ENCODE measurements around the gene TNIK. TPM values are rescaled to one million over a fixed set of nuclear protein-coding genes. Genes with fewer than 3 reads are reported as not detected.
"Not testable (repeated sequence)": the region's sequence is repeated elsewhere in the genome, so short reads cannot be mapped to it uniquely, and the experiment has no call there.

TNIK gene
- total RNA-seq, 1 donor from 2014 or later, result 2.5 TPM

DNA sequence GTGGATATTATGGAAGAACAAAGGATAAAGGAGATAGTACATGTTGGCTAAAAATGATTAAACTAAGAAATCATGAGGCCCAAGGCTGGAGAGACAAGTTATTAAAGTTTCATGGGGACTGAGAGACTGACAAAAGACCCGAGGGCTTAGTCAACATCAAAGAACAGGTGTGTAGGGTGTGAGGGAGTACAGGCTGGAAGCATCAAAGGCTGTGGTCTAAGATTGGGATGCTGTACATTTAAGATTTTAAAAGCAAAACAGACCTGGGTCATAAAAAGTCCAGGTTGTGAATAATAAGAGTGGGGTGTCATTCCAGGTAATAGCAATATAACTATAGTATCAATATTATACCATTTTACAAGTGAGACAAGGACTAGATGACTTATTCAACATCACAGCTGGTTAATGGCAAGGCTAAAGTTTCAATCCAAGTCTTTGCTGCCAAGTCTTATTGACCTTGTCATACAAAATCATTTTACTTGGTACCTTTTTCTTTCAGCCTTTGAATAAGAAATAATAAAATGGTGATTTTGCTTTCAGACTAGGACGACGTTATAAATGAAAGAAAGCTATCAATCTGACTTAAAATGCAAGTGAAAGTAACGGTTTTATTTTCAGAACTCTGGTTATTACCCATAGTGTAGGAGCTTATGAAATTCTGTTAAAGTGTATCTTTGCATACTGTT, 211.6 kb downstream of the TNIK start:
- CTCF ChIA-PET, result no interaction called here

DNA sequence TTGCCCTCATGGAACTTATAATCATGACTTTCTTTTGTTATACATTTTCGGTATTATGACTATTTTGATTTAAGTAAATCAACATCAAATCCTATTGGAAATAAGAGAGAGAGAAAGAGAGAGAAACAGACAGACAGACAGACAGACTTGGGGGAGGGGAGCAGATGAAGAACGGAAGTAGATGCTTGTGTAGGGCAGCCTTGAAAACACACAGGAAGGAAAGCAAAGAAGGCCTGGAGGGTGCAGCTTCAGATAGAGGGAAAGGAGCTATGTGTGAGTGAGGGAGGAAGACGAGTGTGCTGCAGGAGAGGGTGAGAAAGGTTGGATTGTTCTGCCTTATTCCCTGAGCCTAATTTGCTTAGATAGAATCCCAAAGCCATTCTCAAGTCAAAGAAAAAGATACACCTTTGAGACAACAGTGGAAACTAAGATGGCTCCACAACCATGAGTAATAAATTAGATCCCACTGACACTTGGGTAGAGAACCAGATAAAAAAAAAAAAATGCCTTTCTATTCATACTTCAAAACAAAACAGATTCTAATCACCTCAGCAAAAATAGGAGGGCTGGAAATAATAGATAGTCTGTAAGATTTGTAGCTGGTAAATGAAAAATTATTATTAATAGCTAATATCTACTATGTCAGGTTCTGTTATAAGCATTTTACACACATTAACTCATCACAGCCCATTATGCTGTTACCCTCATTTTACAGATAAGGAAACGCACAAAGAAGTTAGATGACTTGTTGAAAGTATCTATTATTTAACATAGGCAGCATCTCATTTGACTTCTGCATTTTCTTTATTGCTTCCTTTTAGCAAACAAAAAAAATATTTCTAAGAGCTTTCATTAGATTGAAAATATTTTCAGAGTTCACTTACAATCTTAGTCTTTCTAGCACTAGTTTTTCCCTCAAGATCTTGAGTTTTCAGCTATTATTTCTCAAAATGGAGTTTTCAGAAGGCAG, 214.1 kb downstream of the TNIK start:
- H3K36me3 Mint-ChIP-seq (ENCODE audit: low read depth), result no peaks in the 10 kb centered on the region
- peaks cover 4% of the 10 kb centered on the region for H3K4me1 Mint-ChIP-seq
- TF ChIP-seq, protein P1, sequence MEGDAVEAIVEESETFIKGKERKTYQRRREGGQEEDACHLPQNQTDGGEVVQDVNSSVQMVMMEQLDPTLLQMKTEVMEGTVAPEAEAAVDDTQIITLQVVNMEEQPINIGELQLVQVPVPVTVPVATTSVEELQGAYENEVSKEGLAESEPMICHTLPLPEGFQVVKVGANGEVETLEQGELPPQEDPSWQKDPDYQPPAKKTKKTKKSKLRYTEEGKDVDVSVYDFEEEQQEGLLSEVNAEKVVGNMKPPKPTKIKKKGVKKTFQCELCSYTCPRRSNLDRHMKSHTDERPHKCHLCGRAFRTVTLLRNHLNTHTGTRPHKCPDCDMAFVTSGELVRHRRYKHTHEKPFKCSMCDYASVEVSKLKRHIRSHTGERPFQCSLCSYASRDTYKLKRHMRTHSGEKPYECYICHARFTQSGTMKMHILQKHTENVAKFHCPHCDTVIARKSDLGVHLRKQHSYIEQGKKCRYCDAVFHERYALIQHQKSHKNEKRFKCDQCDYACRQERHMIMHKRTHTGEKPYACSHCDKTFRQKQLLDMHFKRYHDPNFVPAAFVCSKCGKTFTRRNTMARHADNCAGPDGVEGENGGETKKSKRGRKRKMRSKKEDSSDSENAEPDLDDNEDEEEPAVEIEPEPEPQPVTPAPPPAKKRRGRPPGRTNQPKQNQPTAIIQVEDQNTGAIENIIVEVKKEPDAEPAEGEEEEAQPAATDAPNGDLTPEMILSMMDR (IDR thresholded peaks at IDR 0.05), result no peak
- intact Hi-C loops (cut with micrococcal nuclease), result no loop called here
- no peak overlapping the region for H3K27ac Mint-ChIP-seq
- peaks cover 2% of the 10 kb centered on the region for H3K9me3 Mint-ChIP-seq
- ChIA-PET CTCF (no interaction called here), POLR2A (no interaction called here)
- no peak overlapping the region for H3K4me3 Mint-ChIP-seq
- no peak for ATAC-seq (ENCODE audit: low read depth)
- no peak for DNase-seq
- no peaks in the 10 kb centered on the region for H3K27me3 Mint-ChIP-seq

More for the DNA sequence above, 211.6 kb downstream of the TNIK start:
- H3K27ac Mint-ChIP-seq, result no peak overlapping the region
- ATAC-seq (ENCODE audit: low read depth) (no peak), DNase-seq (no peak)
- no peaks in the 10 kb centered on the region for H3K36me3 Mint-ChIP-seq (ENCODE audit: low read depth)
- H3K4me1 Mint-ChIP-seq, result peaks cover 4% of the 10 kb centered on the region
- TF ChIP-seq, protein P1 (IDR thresholded peaks at IDR 0.05), result no peak
- H3K9me3 Mint-ChIP-seq, result no peaks in the 10 kb centered on the region
- H3K27me3 Mint-ChIP-seq, result no peaks in the 10 kb centered on the region
- POLR2A ChIA-PET, result interaction anchor here (0.9 kb wide), 1 partner anchor 8 kb away, joined by 3 read pairs; no protein-coding TSS in a partner anchor
- intact Hi-C loops (cut with micrococcal nuclease), result no loop called here
- H3K4me3 Mint-ChIP-seq, result no peak overlapping the region

DNA sequence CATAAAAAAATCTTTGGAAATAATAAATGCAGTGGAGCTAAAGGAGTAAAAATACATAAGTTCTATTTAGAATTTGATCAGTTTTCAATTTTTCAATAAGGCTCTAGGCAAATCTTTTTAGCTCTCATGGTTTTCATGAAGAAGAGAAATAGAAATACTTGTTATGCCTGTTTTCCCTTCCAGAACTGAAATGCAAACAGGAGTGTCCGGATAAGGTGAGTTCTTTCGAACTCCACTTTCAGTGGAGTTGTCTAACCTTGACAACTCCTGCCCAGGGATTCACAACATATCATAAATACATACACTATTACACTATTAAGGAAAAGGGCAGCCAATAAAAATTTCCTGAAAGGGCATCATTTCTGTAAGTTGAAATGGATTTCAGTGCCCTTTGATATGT, 217.3 kb downstream of the TNIK start:
- DNase-seq (no peak), ATAC-seq (ENCODE audit: low read depth) (no peak)
- POLR2A ChIA-PET, result no interaction called here
- no peaks in the 10 kb centered on the region for H3K4me1 Mint-ChIP-seq
- no peaks in the 10 kb centered on the region for H3K36me3 Mint-ChIP-seq (ENCODE audit: low read depth)
- no peak overlapping the region for H3K27ac Mint-ChIP-seq
- TF ChIP-seq, protein P1 (IDR thresholded peaks at IDR 0.05), result no peak
- intact Hi-C loops (cut with micrococcal nuclease), result no loop called here
- no peaks in the 10 kb centered on the region for H3K27me3 Mint-ChIP-seq
- H3K4me3 Mint-ChIP-seq, result no peak overlapping the region
- peaks cover 2% of the 10 kb centered on the region for H3K9me3 Mint-ChIP-seq
- CTCF ChIA-PET, result no interaction called here

DNA sequence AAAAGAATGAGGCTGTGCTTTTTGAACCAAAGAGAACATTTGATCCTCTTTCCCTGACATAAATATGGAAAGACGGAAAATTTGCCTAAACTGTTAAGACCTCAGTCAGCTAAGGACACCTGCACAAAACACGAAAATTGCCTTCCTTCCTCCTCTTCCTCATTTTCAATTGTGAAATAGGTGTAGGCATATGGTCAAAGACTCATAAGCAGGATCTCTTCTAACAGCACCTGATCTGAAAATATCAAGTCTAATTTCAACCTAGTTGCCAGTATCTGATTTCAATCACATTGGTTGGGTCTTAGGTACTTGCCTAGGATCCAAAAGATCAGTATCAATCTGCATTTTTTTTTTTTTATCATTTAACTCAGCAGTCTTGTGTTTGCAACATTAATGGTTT, 218.0 kb downstream of the TNIK start:
- Mint-ChIP-seq H3K27ac (no peak overlapping the region), H3K9me3 (peaks cover 2% of the 10 kb centered on the region), H3K4me3 (no peak overlapping the region), H3K4me1 (no peaks in the 10 kb centered on the region), H3K27me3 (no peaks in the 10 kb centered on the region), H3K36me3 (ENCODE audit: low read depth) (no peaks in the 10 kb centered on the region)
- DNase-seq (no peak), ATAC-seq (ENCODE audit: low read depth) (no peak)
- intact Hi-C loops (cut with micrococcal nuclease), result no loop called here
- CTCF ChIA-PET, result no interaction called here
- TF ChIP-seq, protein P1 (IDR thresholded peaks at IDR 0.05), result no peak
- POLR2A ChIA-PET, result no interaction called here

DNA sequence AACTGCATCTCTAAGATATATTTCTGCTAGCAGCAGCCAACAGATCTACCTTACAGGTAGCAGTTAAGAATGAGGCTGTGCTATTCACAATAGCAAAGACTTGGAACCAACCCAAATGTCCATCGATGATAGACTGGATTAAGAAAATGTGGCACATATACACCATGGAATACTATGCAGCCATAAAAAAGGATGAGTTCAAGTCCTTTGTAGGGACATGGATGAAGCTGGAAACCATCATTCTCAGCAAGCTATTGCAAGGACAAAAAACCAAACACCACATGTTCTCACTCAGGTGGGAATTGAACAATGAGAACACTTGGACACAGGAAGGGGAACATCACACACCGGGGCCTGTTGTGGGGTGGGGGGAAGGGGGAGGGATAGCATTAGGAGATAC, 218.6 kb downstream of the TNIK start:
- H3K27ac Mint-ChIP-seq; POLR2A ChIA-PET; CTCF ChIA-PET; H3K36me3 Mint-ChIP-seq (ENCODE audit: low read depth); DNase-seq; ATAC-seq (ENCODE audit: low read depth); H3K9me3 Mint-ChIP-seq; H3K4me3 Mint-ChIP-seq; H3K4me1 Mint-ChIP-seq; H3K27me3 Mint-ChIP-seq; intact Hi-C loops (cut with micrococcal nuclease): not testable (repeated sequence)
